A673 (cell line): Measurements from ENCODE around the gene DDX41. TPM values are rescaled to one million over a fixed set of nuclear protein-coding genes. Genes with fewer than 3 reads are reported as not detected.

Experiments used
- BruUV-seq: library from RNA; stranded (reverse); fragments of 400-500 nt; replicated peaks from 2 replicates; lab custom pipeline; 2021; lab: Mats Ljungman, UMichigan
- CTCF ChIA-PET: fragments of 300-600 bp; sonication (Branson Sonifier 250); formaldehyde crosslinking; loops from one replicate; lab custom pipeline; 2022; ENCODE audit warnings: antibody characterized with exemption; lab: Charles Lee
- POLR2A ChIA-PET: fragments of 300-600 bp; sonication (Branson Sonifier 250); formaldehyde crosslinking; loops from one replicate; lab custom pipeline; 2022; ENCODE audit warnings: antibody characterized with exemption; ENCODE audit not compliant: low non-redundant PET; lab: Charles Lee
- DNase-seq: peaks from one replicate; pipeline ENCODE4 v3.0.0-alpha.2; 2015; ENCODE audit warnings: low spot score
- H3K27ac ChIP-seq: fragments of 200-600 bp; sonication (generic); 2 replicates; pipeline ENCODE4 v1.5.1; 2016; ENCODE audit warnings: mixed run types, low read depth, mild to moderate bottlenecking, mixed read lengths, antibody characterized with exemption, low read length; ENCODE audit not compliant: poor library complexity, severe bottlenecking
- H3K27me3 ChIP-seq: fragments of 200-600 bp; sonication (generic); replicated peaks from 2 replicates; pipeline ENCODE4 v1.6.1; 2017; ENCODE audit warnings: mixed run types, low read depth, mild to moderate bottlenecking, mixed read lengths, antibody characterized with exemption, low read length; ENCODE audit not compliant: insufficient read depth, poor library complexity
- H3K36me3 ChIP-seq: fragments of 200-600 bp; sonication (generic); 2 replicates; pipeline ENCODE4 v1.6.1; 2016; ENCODE audit warnings: mixed run types, mild to moderate bottlenecking, mixed read lengths, antibody characterized with exemption, low read length; ENCODE audit not compliant: insufficient read depth, poor library complexity, severe bottlenecking
- H3K4me1 ChIP-seq: fragments of 200-600 bp; sonication (generic); 2 replicates; pipeline ENCODE4 v1.6.1; 2017; ENCODE audit warnings: mixed run types, mild to moderate bottlenecking, mixed read lengths, antibody characterized with exemption, low read length; ENCODE audit not compliant: insufficient read depth, poor library complexity, severe bottlenecking
- H3K4me3 ChIP-seq: fragments of 200-600 bp; sonication (generic); 2 replicates; pipeline ENCODE4 v1.5.1; 2016; ENCODE audit warnings: low read depth, mixed run types, mild to moderate bottlenecking, mixed read lengths, low read length; ENCODE audit not compliant: poor library complexity, severe bottlenecking
- H3K9me3 ChIP-seq: fragments of 200-600 bp; sonication (generic); 2 replicates; pipeline ENCODE4 v1.6.1; 2016; ENCODE audit warnings: mixed run types, low read depth, mild to moderate bottlenecking, mixed read lengths, antibody characterized with exemption, low read length; ENCODE audit not compliant: poor library complexity, severe bottlenecking
- CTCF ChIP-seq: fragments of 300-800, 200-600 bp; sonication (generic); conservative IDR thresholded peaks from 2 replicates; pipeline ENCODE4 v1.5.1; 2017; ENCODE audit warnings: low read depth, mild to moderate bottlenecking, antibody characterized with exemption, low read length, moderate library complexity, mixed read lengths
- EZH2 ChIP-seq: fragments of 200-600 bp; sonication (generic); IDR thresholded peaks from 2 replicates; pipeline ENCODE4 v1.6.1; 2017; ENCODE audit warnings: borderline replicate concordance, low read depth, mild to moderate bottlenecking, mixed read lengths, antibody characterized with exemption, low read length; ENCODE audit not compliant: poor library complexity, severe bottlenecking
- intact Hi-C: fragments of 100-400 bp; cut with micrococcal nuclease; formaldehyde crosslinking; loops from one replicate; pipeline ENCODE4 v1.10.0; 2022; ENCODE audit not compliant: unreplicated experiment
- total RNA-seq: library from RNA; stranded (reverse); gene quantifications from 2 replicates; pipeline ENCODE4 v1.2.3, GENCODE V29; 2021

DDX41 gene
- total RNA-seq, 1 experiment from 2014 or later = 82.3 TPM

GRCh38 chr5:177474002-177474476, 42.7 kb downstream of the DDX41 start:
- ChIA-PET CTCF (no interaction called here), POLR2A (interaction anchor here (0.5 to 0.6 kb wide), 2 partner anchors 16 to 118 kb away, joined by 6 to 10 read pairs; no protein-coding TSS in a partner anchor)
- no peak overlapping the region for H3K27ac ChIP-seq
- peaks cover 10% of the 10 kb centered on the region for H3K36me3 ChIP-seq
- no peaks in the 10 kb centered on the region for H3K27me3 ChIP-seq
- no peak for DNase-seq
- H3K9me3 ChIP-seq = no peaks in the 10 kb centered on the region
- BruUV-seq = no TSS peak
- intact Hi-C loops = no loop called here
- TF ChIP-seq EZH2 (no peak), CTCF (no peak)
- no peak overlapping the region for H3K4me3 ChIP-seq
- peaks cover 27% of the 10 kb centered on the region for H3K4me1 ChIP-seq

GRCh38 chr5:177473443-177474001, 43.2 kb downstream of the DDX41 start, which contains the start of gene DBN1:
Gene DBN1, minus strand, starts transcription at chr5:177473634. Its CDS starts 113 bp downstream, at chr5:177473521.
- ChIA-PET CTCF (no interaction called here), POLR2A (interaction anchor here (0.5 to 0.6 kb wide), 2 partner anchors 17 to 117 kb away, joined by 6 to 10 read pairs; no protein-coding TSS in a partner anchor)
- intact Hi-C loops = no loop called here
- Histone ChIP-seq H3K27ac (peak within 1 kb of the TSS; percentile 86), H3K36me3 (peaks cover 15% of the 10 kb centered on the region), H3K4me1 (peaks cover 27% of the 10 kb centered on the region), H3K4me3 (peak within 1 kb of the TSS; percentile 96), H3K27me3 (no peaks in the 10 kb centered on the region), H3K9me3 (no peaks in the 10 kb centered on the region)
- no TSS peak for BruUV-seq
- TF ChIP-seq EZH2 (no peak), CTCF (no peak)
- DNase-seq = peak; percentile 72

- H3K9me3 ChIP-seq = no peaks in the 10 kb centered on the region
- peaks cover 27% of the 10 kb centered on the region for H3K4me1 ChIP-seq
- CTCF ChIA-PET = interaction anchor here (1.0 kb wide), 1 partner anchor 17 kb away, joined by 3 read pairs; no protein-coding TSS in a partner anchor
- peak; percentile 54 for DNase-seq
- no peaks in the 10 kb centered on the region for H3K27me3 ChIP-seq
- no TSS peak for BruUV-seq
- peaks cover 23% of the 10 kb centered on the region for H3K36me3 ChIP-seq
- TF ChIP-seq CTCF = no peak
- no peak for TF ChIP-seq EZH2
- POLR2A ChIA-PET = no interaction called here
- intact Hi-C loops = no loop called here
- H3K27ac ChIP-seq = peak overlapping the region; percentile 86
- peak overlapping the region; percentile 96 for H3K4me3 ChIP-seq
Measured at GRCh38 chr5:177472460-177473442, 44.0 kb downstream of the DDX41 start.
